ENCODE data around the gene SLC22A23.

SLC22A23 gene

DNA sequence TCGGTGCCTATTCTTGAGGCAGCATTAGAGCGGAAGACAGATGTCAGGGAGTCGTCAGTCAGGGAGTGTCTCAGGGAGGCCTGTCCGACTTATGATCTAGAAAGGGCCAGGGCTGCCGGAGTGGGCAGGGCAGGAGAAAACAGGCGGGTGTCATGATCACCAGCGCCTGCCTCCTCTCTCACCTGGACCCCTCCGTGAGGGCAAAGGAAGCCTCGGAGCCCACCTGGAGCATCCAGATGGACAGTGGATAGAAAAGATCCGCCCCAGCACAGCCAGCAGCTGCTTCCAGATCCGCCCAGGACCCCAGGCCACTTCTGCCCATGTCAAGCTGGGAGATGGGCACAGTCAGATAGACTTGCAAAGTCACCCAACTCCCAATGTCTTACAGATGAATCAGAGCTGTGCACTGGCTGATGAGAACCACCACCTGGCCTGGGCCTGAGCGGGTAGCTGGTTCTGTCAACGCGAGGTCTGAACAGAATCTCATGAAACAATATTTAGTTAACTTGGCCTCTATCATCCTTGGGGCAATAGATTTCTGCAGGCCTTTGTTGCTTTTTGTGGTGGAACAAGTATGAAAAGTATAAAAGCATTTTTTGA, 175.9 kb downstream of the SLC22A23 start:
- DNase-seq, result no peak

DNA sequence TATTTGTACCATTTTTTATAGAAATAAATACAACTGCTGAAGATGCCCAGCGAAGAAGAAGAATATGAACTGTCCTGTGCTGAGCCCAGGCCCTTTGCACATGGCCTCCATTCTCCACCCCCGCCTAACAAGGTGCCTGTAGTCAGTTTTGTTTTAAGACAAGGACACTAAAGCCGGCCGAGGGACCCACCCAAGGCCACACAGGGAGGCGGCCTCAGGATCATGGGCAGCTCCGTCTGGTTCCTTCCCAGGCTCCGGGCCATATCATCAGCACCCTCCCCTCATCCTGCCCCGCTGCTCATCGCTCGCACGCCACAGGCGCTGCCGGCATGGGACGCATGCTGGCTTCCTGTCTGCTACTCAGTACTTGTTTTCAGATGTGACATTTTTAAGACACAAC, 176.8 kb downstream of the SLC22A23 start:
- DNase-seq, result no peak

DNA sequence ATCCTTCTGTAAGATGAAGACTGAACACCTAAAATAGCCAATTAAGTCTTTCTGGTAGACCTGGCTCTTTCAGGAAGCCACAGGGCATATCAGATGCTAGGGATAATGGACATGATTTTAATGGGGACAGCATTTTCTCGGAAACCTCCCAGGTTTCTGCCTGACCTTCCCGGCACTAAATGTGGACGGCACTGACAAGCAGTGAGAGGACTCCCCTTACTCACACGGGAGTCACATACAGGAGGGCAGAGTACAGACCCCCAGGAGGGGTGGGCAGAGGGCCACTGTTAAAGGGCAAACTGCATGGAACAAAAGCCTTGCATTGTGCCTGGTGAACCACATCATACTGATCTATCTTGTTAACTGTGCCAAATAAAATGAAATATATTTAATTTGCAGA, 178.2 kb downstream of the SLC22A23 start:
- no peak for DNase-seq

GRCh38 chr6:3277851-3278416, 178.9 kb downstream of the SLC22A23 start:
- DNase-seq, result no peak

- no peak for DNase-seq
Observed at GRCh38 chr6:3277251-3277650, 179.6 kb downstream of the SLC22A23 start.

GRCh38 chr6:3276174-3277167, 180.4 kb downstream of the SLC22A23 start:
- DNase-seq, result no peak

DNA sequence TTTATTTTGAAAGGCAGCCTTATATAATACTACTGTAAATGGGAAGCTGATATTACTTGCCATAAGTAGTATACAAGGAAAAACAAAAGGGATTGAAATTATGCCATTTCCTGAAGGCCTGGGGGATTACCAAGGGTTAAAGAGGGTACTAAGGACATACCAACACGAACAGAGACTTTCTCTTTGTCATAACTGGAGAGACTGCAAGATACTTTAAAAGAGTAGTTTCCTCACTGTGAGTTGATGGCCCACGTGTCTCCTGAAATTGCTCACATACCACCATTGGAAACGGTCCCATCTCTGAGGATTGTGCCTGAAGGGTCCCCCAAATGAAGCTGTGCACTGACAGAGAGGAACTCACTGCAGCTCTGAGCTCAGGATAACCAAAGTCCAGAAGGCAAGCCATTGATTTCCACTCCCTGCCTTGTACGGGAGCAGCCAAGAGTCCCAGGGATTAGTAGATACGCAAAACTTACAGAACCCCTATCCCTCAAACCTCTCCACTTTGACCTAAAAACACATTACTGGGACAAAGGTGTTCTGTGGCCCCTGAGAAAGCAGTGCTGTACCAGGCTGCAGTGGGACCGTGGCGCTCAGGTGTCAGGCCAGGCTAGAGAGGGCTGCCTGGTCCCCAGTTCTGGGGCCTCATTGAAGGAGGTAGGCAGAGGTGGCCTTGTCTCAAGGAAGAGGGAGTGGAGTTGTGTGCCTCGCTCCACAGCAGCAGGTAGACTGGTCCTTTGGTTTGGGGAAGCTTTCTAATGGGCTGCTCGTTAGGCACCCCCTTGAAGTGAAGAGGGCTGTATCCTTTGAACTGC, 182.9 kb downstream of the SLC22A23 start:
- no peak for DNase-seq

DNA sequence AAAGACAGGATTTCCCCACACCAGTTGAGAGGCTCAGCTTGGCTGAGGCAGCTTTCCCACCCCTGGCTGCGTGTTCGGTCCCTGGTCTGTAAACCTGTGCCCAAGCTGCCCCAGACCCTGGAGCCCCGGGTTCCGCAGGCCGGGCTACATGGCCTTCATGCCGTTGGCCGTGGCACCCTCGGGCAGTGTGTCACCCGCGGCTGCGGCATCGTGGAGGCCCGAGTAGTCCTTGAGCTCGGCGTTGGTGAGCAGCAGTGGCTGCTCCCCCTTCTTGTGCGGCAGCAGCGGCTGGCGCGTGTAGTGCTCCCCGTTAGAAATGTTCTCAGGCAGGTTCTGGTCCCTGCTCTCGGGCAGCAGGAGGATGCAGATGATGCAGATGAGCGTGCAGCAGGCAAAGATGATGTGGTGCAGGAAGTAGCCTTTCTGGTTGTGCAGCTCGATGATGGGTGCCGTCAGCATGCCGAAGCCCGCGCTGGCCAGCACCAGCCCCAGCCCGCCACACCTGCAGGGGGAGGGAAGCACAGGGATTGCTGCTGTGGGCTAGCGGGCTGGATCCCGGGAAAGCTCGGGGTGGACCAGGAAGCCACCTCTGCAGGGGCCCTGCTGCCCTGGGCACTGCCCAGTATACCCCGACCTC, 183.8 kb downstream of the SLC22A23 start:
- no peak for DNase-seq

DNA sequence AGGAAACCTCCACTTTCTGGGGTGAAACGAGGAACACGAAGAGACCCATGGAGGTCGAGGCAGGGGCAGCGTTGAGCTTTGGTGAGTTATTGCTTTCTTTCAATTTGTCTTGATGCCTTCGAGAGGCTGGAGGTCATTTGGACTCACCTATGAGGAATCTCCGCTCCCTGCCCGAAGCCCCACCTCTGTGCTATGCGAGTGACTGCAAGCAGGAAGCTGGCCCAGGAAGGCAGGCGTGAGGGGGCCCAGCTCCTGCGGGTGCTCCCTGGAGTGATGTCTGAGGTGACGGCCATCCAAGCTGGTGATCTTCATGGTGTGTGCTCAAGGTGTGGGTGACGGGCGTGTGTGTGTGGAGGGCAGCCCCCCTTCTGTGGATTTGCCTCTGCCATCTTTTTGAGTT, 185.1 kb downstream of the SLC22A23 start:
- DNase-seq, result no peak

- no peak for DNase-seq
Observed at GRCh38 chr6:3270258-3270657, 186.6 kb downstream of the SLC22A23 start.

DNA sequence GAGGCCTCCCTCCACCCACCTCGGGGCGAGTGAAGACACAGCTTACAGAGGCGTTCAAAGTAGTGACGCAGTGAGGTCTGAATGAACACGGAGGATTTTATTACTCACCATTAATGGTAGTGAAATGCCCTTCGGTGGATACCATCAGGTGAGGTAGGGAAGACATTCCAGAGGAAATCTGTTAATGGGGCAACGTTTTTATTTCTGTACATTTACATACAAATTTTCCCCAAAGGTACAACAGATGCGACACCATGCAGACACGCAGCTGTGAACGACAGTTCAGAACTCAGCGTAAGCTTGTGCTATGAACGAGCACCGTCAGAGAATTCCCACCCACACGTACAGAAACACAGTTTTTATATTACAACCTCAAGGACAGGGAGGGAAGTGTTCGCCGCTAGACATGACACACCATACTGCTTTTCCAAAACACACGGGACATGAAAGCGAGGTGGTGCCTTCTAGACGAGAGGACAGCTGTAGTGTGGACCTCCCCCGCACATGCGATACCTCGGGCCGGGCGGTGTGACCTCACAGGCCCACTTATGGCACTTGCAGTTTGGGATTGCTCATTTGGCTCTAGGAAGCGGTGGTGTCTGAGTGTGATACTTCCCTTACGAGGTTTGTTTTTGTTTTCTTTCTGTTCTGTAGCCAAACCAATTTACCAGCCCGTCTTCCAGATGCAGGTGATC, 187.4 kb downstream of the SLC22A23 start:
- DNase-seq, result peak; percentile 27 to 32

GRCh38 chr6:3268680-3269079, 188.2 kb downstream of the SLC22A23 start:
- no peak for DNase-seq

DNA sequence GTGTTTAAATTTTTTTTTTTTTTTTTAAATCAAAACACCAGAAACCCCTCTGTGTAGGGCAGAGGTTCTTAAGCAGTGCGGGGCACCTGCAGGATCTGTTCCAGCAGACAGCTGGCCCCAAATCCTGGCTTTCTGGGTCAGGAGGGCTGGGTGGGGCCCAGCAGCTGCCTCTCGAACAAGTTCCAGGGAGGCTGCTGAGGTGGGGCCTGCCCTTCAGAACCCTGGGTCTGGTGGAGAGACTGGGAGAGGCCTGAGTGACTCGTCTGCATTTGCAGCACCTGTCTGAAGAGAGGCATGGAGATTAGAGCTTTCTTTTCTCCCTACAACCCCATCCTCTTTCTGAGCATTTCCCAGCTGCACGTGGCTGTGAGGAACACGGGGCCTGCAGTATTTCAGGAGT, 189.7 kb downstream of the SLC22A23 start:
- DNase-seq, result no peak

GRCh38 chr6:3266170-3266569, 190.7 kb downstream of the SLC22A23 start:
- no peak for DNase-seq

GRCh38 chr6:3265671-3266070, 191.2 kb downstream of the SLC22A23 start:
- DNase-seq, result no peak

DNA sequence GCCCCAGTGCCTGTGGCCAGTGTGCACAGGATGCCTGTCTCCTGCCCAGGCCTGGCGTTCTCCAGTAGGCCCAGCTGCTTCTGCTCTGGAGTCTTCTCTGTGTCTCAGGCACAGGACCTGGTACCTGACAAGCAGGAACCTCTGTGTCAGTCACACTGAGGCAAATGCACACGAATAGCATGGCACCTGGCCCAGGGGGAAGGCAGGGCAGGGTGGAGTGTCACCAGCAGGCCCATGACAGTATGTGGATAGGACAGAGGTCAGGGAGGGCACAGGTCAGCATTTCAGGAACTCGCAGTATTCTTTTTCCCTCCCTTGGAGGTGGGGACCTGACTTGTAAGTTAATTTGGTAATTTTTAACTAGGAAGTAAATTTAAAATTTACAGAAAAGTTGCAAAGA, 192.5 kb downstream of the SLC22A23 start:
- DNase-seq, result no peak

DNA sequence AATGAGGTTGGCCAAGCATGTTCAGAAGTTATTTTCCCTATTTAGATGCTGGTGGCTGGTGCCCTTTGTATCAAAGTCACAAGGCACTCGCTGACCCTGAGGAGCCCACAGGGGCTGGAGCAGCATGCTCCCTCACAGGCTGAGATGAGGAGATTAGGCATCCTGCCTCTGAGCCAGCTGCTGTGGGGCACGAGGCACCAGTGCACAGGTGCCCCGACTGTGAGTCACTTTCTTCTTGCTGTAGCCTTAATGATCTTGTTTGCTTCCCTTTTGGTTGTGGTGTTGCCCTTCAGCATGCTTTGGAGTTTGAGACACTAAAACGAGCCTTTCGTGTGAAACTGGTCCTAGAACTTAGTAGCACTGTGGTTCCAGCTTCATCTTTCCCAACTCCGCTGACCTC, 193.8 kb downstream of the SLC22A23 start:
- no peak for DNase-seq

- no peak for DNase-seq
Observed at GRCh38 chr6:3261921-3262320, 194.9 kb downstream of the SLC22A23 start.

DNA sequence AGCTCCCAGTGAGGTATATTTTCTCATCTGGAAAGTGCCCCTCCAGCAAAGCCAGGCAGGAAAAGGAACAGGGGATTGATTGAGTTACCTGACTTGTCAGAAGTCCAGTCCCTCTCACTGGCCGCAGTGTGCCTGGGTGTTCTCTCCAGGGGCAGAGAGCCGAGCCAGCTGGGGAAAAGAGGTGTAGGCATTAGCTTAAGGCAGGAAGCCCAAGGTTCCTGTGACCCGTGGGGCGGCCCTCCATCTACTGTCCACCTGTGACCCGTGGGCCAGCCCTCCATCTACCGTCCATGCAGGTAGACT, 195.4 kb downstream of the SLC22A23 start:
- no peak for DNase-seq

DNA sequence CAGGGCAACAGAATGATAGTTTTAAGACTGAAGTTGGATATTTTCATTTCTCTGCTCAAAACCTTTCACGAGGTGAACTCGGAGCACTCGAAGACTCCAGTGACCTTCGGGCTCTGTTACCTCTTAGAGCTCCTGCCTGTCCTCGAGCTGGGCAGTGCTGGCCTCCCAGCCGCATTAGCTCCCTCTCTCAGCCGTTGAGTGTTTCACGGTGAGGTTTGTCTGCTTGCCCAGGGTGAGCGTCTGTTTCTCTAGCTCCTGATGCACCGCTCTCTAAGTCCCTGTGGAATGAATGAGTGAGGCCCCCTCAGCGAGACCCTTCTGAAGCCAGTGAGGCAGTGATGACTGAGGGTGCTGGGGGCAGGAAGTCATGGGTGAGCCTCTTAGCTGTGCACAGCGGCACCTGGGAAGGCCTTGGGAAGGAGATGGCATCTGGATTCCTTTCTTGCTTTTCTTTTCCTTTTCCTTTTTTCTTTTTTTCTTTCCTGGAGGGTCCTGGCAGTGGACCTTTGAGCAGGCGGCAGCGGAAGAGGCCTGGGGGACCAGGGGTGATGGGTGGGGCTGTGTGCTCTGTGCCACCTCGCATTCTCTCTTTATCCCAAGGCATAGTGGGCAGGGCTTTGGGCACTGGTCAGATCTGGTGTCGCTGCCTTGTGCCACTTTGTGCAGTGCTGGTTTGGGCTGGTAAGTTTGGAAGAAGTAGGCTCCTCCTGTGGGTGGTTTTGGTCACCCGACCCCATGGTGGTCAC, 195.9 kb downstream of the SLC22A23 start:
- DNase-seq, result no peak

GRCh38 chr6:3260296-3260695, 196.6 kb downstream of the SLC22A23 start:
- DNase-seq, result no peak
